Gastrocnemius medialis (tissue), 4 donors: ENCODE data around the gene RUNX1.

ENCODE experiments used
- POLR2A ChIP-seq, 2 donors: fragments of 450-650 bp; IDR thresholded peaks; one replicate each; pipeline ENCODE4 v1.6.1; 2017; ENCODE audit warnings: antibody characterized with exemption in 2 of 2, mild to moderate bottlenecking in 2 of 2, moderate library complexity in 2 of 2
- TF ChIP-seq, protein P1 (sequence below), 5 experiments: fragments of 450-650 bp in 3 of 5; fragments of 200-600 bp in 2 of 5; sonication (generic) in 2 of 5; IDR thresholded peaks in 4 of 5; conservative IDR thresholded peaks in 1 of 5; 1 replicate in 4 of 5; 2 replicates in 1 of 5; pipeline ENCODE4 v1.5.1; 2016 to 2019; ENCODE audit warnings: antibody characterized with exemption in 5 of 5, mild to moderate bottlenecking in 3 of 5, moderate library complexity in 3 of 5

- TF ChIP-seq, protein P1, sequence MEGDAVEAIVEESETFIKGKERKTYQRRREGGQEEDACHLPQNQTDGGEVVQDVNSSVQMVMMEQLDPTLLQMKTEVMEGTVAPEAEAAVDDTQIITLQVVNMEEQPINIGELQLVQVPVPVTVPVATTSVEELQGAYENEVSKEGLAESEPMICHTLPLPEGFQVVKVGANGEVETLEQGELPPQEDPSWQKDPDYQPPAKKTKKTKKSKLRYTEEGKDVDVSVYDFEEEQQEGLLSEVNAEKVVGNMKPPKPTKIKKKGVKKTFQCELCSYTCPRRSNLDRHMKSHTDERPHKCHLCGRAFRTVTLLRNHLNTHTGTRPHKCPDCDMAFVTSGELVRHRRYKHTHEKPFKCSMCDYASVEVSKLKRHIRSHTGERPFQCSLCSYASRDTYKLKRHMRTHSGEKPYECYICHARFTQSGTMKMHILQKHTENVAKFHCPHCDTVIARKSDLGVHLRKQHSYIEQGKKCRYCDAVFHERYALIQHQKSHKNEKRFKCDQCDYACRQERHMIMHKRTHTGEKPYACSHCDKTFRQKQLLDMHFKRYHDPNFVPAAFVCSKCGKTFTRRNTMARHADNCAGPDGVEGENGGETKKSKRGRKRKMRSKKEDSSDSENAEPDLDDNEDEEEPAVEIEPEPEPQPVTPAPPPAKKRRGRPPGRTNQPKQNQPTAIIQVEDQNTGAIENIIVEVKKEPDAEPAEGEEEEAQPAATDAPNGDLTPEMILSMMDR (IDR thresholded peaks at IDR 0.05 in 4 of 5, conservative IDR thresholded peaks at IDR 0.05 in 1 of 5) = no peak
- no peak for TF ChIP-seq POLR2A (IDR thresholded peaks at IDR 0.05)
These were observed 181.3 kb downstream of the RUNX1 start for GRCh38 chr21:34867785-34868184.
